GM18520 (cell line): ENCODE data around the gene ADAMTS20.

ENCODE experiments used
- ATAC-seq: cut with Tn5 transposase; IDR thresholded peaks from one replicate; pipeline ENCODE4 v1.9.1; 2021; ENCODE audit not compliant: unreplicated experiment

Gene ADAMTS20

DNA sequence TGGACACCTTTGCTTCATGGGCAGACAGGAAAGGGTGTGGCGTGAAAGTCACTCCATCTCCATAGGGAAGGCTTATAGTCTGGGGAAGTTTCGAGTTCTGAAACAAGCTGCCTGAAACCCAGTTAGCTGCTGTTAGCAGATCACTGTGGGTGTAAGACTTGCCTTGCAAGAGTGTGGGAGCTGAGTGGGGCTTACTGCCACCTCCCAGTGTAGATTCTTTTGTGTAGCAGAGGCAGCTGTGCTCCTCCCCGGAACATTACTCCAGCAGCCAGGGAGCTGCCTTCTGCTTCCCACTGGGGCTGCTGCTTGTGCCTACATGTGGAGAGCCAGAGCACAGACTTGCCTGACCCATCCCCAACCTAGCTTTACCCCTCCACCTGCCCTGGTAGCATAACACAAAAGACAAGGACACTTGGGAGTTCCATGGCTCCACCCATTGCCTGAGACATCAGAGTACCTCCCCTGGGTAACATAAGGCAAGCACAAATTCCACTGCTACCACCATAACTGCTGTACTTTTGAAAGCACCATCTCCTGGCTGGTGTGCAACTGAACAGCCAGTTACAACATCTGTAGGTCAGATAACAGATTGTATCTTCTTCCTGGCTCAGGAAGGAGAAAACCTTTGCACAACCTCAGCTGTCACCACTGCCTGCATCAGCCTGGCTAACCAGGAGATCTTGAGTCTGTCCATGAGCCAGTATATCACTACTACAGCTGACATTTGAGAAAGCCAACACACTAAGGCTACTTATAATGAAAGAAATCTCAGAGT, 69.5 kb downstream of the ADAMTS20 start:
- ATAC-seq: no peak

DNA sequence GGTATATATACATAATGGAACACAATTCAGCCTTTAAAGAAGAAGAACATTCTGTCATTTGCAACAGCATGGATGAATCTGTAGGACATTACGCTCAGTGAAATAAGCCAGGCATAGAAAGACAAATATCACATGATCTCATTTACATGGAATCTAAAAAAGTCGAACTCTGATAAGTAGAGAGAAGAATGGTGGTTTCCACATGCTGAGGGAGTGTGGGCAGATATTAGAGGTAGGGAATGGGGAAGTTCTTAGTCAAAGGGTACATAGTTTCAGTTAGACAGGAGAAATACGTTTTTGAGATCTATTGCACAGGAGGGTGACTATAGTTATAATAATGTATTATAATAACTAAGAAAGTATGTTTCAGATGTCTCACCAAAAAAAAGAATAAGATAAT, 71.4 kb downstream of the ADAMTS20 start:
- ATAC-seq: no peak

GRCh38 chr12:43462741-43463140, 89.3 kb downstream of the ADAMTS20 start:
- no peak for ATAC-seq

GRCh38 chr12:43462080-43462479, 89.9 kb downstream of the ADAMTS20 start:
- no peak for ATAC-seq

DNA sequence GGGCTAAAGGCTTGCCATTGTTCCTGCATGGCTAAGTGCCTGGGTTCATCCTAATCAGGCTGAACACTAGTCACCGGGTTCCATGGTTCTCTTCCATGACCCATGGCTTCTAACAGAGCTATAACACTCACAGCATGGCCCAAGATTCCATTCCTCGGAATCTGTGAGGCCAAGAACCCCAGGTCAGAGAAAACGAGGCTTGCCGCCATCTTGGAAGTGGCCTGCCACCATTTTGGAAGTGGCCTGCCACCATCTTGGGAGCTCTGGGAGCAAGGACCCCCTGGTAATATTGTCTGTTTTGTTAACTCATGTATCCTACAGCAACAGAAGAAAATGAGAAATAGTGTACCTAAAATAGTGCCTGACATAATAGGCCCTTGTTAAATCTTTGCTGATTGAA, 92.7 kb downstream of the ADAMTS20 start:
- no peak for ATAC-seq

- no peak for ATAC-seq
These were observed 98.2 kb downstream of the ADAMTS20 start for GRCh38 chr12:43453761-43454160.

DNA sequence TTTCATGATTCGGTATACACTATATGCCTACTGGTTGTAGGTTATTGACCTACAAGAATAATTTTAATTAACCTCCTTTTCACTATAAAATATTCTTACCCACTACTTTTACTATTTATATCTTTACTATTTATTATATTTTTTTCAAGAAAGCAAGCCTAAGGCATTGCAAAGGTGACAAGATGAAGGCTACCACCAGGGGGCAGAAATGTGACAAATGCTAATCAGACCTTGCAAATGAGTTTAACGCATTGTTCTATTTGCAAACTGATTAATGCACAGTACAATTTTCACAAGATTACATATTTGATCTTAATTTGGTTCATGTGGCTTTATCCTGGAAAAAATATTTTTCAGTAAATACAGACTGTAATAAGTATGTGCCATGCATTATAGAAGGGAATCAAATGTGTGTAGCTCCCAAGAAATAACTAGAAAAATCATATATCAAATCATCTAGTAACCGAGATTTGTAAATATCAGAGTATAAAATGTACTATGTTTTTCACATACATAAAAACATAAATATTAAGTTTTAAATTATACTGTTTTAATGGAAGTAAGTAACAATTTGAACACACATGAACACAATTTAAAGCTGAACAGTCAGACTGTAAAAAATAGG, 107.0 kb downstream of the ADAMTS20 start:
- peak; percentile 70 for ATAC-seq

DNA sequence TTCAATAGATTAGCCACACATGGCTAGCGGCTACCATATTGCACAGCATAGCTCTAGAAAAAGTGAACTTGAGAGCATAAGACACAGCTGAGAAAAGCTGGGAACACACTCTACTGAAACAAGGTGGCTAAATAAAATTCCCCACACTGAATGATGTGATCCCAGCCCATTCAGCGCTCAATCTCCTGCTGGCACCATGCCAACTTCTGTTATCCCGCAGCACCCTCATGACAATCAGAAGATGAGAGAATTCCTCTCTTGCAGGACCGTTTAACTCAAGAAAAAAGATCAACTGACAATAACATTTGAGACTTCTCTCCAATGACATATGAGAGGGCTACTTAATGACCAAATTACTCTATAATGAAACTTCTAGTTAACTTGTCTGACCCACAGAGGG, 115.4 kb downstream of the ADAMTS20 start:
- ATAC-seq: no peak

DNA sequence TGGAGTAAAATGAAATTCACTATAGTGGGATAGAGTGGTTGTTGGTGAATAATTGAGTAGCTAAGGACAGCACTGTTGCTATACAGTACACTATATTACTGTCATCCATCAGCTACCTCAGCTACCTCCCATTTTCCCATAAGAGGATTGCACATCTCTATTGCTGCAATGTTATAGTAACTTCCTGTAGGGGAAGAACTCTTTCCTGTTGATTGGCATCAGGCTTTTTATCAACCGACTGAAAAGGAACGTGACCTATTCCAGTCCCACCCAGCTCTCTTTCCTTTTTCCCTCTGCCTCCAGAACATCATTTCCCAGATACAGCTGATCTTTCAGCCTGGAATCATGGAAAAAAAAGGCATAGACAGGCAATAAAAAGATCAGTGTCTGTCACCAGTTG, 117.4 kb downstream of the ADAMTS20 start:
- ATAC-seq: no peak

GRCh38 chr12:43428088-43428600, 123.9 kb downstream of the ADAMTS20 start:
- ATAC-seq: no peak

DNA sequence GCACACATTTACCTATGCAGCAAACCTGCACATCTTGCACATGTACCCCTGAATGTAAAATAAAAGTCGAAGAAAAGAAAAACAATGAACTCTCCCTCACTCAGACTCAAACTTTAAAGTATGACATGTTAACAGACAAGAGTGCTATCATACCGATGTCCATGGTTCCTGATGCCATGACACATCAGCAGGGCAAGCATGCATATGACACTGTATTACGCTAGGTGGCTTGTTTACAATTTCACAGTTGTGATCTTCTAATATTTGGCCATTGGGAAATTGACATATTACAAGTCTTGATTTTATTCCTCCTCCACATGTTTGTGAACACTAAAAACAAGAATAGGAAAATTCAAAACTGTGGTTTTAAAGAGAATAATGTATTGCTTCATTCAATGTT, 126.6 kb downstream of the ADAMTS20 start:
- no peak for ATAC-seq

- no peak for ATAC-seq
These were observed 135.0 kb downstream of the ADAMTS20 start for GRCh38 chr12:43416981-43417380.

- peak; percentile 62 for ATAC-seq
These were observed 144.0 kb downstream of the ADAMTS20 start for GRCh38 chr12:43407816-43408645.

GRCh38 chr12:43406801-43407200, 145.2 kb downstream of the ADAMTS20 start:
- ATAC-seq: no peak

GRCh38 chr12:43402436-43402835, 149.6 kb downstream of the ADAMTS20 start:
- no peak for ATAC-seq

- no peak for ATAC-seq
These were observed 150.9 kb downstream of the ADAMTS20 start for GRCh38 chr12:43401096-43401495.

GRCh38 chr12:43396671-43397070, 155.3 kb downstream of the ADAMTS20 start:
- ATAC-seq: no peak

DNA sequence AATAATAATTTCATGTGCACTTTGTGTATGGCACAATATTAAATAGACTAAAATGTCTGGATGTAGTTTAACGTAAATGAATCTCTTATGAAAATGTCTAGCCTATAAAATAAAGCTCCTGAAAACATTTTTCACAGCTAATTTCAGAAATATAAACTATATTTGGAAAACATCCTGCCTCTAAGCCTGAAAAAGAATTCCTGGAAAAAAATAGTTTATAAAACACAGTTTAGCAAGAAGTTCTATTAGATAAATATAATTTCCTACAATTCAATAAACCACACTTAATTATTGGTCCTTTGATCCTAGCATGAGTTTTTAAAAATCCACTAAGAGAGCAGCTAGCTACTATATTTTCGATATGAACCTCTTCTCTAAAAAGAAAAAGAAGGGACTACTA, 159.9 kb downstream of the ADAMTS20 start:
- ATAC-seq: no peak

GRCh38 chr12:43381879-43382278, 170.1 kb downstream of the ADAMTS20 start:
- no peak for ATAC-seq

DNA sequence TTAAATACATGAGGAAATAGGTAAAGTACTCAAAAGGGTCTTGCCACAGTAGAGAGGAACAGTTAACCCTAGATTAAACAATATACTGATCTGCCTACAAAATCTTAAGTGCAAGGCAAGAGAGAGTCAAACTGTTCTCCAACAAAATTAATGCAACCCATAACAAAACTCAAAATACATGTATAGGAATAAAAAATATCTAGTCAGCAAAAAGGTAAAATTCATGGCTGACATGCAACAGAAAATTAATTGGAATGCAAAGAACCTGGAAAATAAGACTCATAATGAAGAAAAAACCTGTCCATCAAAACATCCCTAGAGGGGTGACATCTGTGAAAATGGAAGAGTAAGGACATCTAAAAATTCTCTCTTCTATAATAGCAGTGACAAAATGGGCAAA, 173.6 kb downstream of the ADAMTS20 start:
- no peak for ATAC-seq

GRCh38 chr12:43370263-43370662, 181.7 kb downstream of the ADAMTS20 start:
- ATAC-seq: no peak
